Skeletal muscle cell (primary cell): ENCODE measurements around the gene MCOLN1.
"Not testable (repeated sequence)": the region's sequence is repeated elsewhere in the genome, so short reads cannot be mapped to it uniquely, and the experiment has no call there.

ENCODE experiments used
- DNase-seq: peaks from one replicate; pipeline ENCODE4 v3.0.0-alpha.2; 2010; ENCODE audit warnings: low read depth
- H3K4me3 ChIP-seq: 2 replicates; pipeline ENCODE4 v1.5.1; 2011; ENCODE audit warnings: low read depth, mild to moderate bottlenecking, control low read depth, low read length, moderate library complexity

The MCOLN1 gene

DNA sequence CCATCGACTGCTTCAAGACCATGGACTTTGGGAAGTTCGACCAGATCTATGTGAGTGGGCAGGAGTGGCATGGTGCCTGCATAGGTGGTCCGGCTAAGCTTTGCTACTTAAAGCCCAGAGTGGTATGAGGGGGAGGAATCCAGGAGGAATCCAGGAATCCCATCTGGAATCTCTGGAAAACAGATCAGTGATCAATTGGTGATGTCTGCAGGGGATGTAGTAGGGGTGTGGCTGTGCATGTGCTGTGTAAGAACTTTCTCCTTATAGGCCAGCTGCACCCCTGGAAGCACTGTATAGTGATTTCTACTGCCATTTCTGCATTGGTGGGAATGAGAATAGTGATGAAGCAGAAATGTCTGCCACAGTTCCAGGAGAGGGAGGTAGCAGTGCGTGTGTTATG is 36.7 kb downstream of the MCOLN1 start:
- no peak for DNase-seq

GRCh38 chr19:7560255-7560654 is 37.8 kb downstream of the MCOLN1 start:
- DNase-seq = no peak
- no peak overlapping the region for H3K4me3 ChIP-seq

More for the DNA sequence above, 36.7 kb downstream of the MCOLN1 start:
- H3K4me3 ChIP-seq = no peak overlapping the region

DNA sequence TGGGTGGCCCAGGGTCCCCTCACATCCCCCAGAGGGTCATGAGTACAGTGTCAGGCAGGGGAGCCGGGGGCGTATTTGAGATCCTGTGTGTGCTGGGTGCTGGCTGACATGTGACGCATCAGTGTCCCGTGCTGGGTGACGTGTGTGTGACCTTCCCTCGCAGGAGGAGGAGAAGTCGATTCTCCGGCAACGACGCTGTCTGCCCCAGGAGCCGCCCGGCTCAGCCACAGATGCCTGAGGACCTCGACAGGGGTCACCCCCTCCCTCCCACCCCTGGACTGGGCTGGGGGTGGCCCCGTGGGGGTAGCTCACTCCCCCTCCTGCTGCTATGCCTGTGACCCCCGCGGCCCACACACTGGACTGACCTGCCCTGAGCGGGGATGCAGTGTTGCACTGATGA is 38.9 kb downstream of the MCOLN1 start:
- no peak overlapping the region for H3K4me3 ChIP-seq
- no peak for DNase-seq

DNA sequence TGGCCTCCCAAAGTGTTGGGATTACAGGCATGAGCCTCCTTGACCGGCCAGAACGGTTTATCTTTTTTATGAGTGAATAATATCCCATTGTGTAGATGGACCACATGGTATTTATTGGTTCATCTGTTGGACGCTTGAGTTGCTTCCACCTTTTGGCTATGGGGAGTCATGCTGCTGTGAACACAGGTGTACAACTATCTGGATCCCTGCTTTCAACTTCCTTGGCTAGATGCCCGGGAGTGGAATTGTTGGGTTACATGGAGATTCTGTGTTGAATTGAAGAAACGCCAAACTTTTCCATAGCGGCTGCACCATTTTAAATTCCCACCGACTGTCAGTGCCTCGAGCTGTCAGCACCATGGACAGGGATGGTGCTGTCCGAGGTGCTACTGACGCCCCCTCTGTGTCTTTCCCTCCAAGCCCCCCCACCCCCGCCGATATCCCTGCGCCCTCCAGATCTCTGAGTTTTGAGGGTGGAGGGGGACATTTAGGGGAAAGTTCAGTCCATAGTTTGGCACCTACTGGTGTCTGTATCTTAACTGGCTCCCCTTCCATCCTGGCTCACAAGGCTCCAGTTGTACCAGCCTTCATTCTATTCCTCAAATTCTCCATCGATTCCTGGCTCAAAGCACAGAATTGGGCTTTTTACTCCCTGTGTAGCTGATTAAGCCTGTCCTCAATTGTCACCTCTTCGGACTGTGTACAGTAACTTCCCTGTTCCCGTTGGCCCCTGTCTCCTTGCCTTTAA is 40.4 kb downstream of the MCOLN1 start:
- H3K4me3 ChIP-seq = no peak overlapping the region
- no peak for DNase-seq

DNA sequence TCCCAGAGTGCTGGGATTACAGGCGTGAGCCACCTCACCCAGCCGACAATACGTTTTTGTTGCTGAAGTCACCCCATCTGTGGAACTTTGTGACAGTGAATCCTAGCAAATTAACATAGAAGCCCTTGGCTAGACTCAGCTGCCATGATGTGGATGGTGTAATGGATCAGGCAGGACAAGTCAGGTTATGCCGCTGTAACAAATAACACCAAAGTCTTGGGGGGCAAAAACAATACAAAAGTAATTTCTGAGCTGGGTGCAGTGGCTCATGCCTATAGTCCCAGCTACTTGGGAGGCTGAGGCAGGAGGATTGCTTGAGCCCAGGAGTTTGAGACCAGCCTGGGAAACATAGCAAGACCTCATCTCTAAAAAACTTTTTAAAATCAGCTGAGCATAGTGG is 42.4 kb downstream of the MCOLN1 start:
- H3K4me3 ChIP-seq = no peak overlapping the region
- no peak for DNase-seq

DNA sequence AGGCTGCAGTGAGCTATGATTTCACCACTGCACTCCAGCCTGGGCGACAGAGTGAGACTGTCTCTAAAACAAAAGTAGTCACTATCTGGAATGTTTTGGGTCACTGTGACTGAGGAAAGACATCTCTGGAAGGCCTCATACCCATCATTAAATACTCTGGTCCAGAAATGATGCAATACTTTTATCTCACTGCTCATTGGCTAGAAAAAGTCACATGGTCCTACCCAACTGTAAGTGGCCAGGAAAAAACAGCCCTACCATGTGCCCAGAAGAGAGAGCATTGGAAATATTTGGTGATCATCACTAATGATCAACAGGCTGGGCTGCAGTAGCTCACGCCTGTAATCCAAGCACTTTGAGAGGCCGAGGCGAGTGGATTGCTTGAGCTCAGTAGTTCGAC is 42.9 kb downstream of the MCOLN1 start:
- no peak for DNase-seq
- H3K4me3 ChIP-seq = no peak overlapping the region

- DNase-seq = no peak
- no peak overlapping the region for H3K4me3 ChIP-seq
Observed at GRCh38 chr19:7570761-7571160, 48.3 kb downstream of the MCOLN1 start.

GRCh38 chr19:7575434-7576040 is 53.1 kb downstream of the MCOLN1 start:
- no peak overlapping the region for H3K4me3 ChIP-seq
- DNase-seq = no peak

GRCh38 chr19:7577422-7577821 is 55.0 kb downstream of the MCOLN1 start:
- H3K4me3 ChIP-seq, DNase-seq: not testable (repeated sequence)

DNA sequence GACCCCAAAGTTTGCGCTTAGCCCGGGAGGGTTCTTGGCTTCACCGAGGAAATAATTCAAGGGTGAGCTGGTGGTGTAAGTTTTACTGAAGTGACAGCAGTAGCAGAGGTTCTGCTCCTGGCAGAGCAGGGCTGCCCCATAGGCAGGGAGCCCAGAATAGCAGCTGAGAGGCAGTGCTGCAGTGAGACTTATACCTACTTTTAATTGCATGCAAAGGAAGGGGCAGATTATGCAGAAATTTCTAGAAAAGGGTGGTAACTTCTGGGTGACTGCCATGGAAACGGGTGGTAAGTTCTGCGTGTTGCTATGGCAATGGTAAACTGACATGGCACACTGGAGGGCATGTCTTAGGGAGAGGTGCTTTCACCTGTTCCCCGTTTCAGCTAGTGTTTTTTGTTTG is 55.7 kb downstream of the MCOLN1 start:
- no peak overlapping the region for H3K4me3 ChIP-seq
- DNase-seq = no peak

DNA sequence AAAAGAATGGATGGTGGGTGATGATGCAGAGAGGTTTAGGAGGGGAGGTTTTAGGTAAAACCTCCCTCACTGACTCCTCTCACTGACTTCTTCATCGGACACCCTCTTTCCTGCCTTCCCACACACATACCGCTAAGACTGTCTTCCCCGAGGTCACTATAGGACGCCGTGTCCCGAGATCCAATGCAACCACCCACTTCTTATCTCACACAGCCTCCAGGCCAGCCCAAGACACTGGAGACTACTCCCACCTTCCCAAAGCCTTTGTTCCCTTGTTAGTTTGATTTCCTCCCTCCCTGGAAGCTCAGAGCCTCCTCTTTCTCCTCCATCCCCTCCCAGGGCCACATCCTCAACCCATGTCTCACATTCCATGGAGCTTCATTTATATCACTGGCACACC is 56.8 kb downstream of the MCOLN1 start:
- no peak for DNase-seq
- no peak overlapping the region for H3K4me3 ChIP-seq

DNA sequence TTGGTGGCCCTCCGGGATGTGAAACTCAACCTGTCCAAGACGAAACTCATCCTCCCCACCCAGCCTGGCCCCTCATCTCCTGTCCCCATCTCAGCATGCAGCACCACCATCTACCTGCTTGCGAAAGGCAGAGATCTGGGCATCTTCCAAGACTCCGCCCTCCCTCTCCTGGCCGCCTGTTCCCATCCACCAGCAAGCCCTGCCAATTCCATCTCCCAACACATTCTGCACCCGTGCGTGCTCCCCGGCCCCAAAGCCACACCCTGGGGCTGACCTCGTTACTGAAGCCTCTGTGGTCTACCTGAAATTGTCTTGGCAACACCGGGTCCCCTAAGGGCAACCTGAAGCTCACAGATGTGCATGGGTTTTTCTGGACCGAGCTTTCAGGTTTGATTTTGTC is 60.0 kb downstream of the MCOLN1 start:
- no peak for DNase-seq

More for the DNA sequence above, 60.0 kb downstream of the MCOLN1 start:
- H3K4me3 ChIP-seq = no peak overlapping the region
